Endodermal cell (in vitro differentiated cells): Measurements from ENCODE around the gene CBY2. TPM values are rescaled to one million over a fixed set of nuclear protein-coding genes. Genes with fewer than 3 reads are reported as not detected.

Experiments
- DNase-seq: peaks from one replicate; pipeline ENCODE4 v3.0.0-alpha.2; 2017
- H3K27ac ChIP-seq: 2 replicates; pipeline ENCODE4 v1.5.1; 2013; ENCODE audit warnings: mild to moderate bottlenecking, low read depth, low read length, moderate library complexity
- H3K27me3 ChIP-seq: 2 replicates; pipeline ENCODE4 v1.6.1; 2013; ENCODE audit warnings: mild to moderate bottlenecking, low read length, moderate library complexity; ENCODE audit not compliant: insufficient read depth, control insufficient read depth, poor library complexity, severe bottlenecking
- H3K36me3 ChIP-seq: 2 replicates; pipeline ENCODE4 v1.7.0; 2013; ENCODE audit warnings: mild to moderate bottlenecking, low read length, moderate library complexity; ENCODE audit not compliant: control insufficient read depth, insufficient read depth
- H3K4me1 ChIP-seq: one replicate; pipeline ENCODE4 v1.7.0; 2013; ENCODE audit warnings: low read length; ENCODE audit not compliant: control insufficient read depth, insufficient read depth
- H3K4me3 ChIP-seq: 2 replicates; pipeline ENCODE4 v1.5.1; 2013; ENCODE audit warnings: mild to moderate bottlenecking, low read length, moderate library complexity
- H3K9ac ChIP-seq: 2 replicates; pipeline ENCODE4 v1.6.1; 2013; ENCODE audit warnings: mild to moderate bottlenecking, low read length, moderate library complexity; ENCODE audit not compliant: poor library complexity, severe bottlenecking; ENCODE audit errors: extremely low read depth
- H3K9me3 ChIP-seq: 2 replicates; pipeline ENCODE4 v1.6.1; 2013; ENCODE audit warnings: mild to moderate bottlenecking, low read length, moderate library complexity; ENCODE audit not compliant: control insufficient read depth
- H3K27ac Mint-ChIP-seq: 2 replicates; pipeline ENCODE4 v1.8.0; 2020; ENCODE audit warnings: mixed read lengths
- H3K27me3 Mint-ChIP-seq: 2 replicates; pipeline ENCODE4 v1.8.0; 2021; ENCODE audit warnings: mild to moderate bottlenecking, mixed read lengths; ENCODE audit not compliant: insufficient read depth
- H3K36me3 Mint-ChIP-seq: 2 replicates; pipeline ENCODE4 v1.8.0; 2020; ENCODE audit warnings: low read depth, mixed read lengths
- H3K4me1 Mint-ChIP-seq: 2 replicates; pipeline ENCODE4 v1.8.0; 2020; ENCODE audit warnings: mixed read lengths
- H3K4me3 Mint-ChIP-seq: 2 replicates; pipeline ENCODE4 v1.8.0; 2020; ENCODE audit warnings: mild to moderate bottlenecking, moderate library complexity, mixed read lengths
- H3K9me3 Mint-ChIP-seq: 2 replicates; pipeline ENCODE4 v1.8.0; 2020; ENCODE audit warnings: mild to moderate bottlenecking, mixed read lengths
- CTCF ChIP-seq: fragments of 200-600 bp; sonication (generic); conservative IDR thresholded peaks from 2 replicates; pipeline ENCODE4 v1.5.0; 2021; ENCODE audit warnings: antibody characterized with exemption, mild to moderate bottlenecking
- WGBS, 2 experiments: methylation state at CpG; one replicate each; pipeline versions ENCODE4 v1.1.5 to v1.1.7; 2013; ENCODE audit warnings: missing lambda C conversion rate in 2 of 2, mixed read lengths in 1 of 2; ENCODE audit not compliant: insufficient coverage in 1 of 2, insufficient read length in 1 of 2; 5-methylcytosine and 5-hydroxymethylcytosine counted together
- total RNA-seq, 2 donors: library from RNA; stranded (reverse); fragmentation: NEBNext Ultra II Directional in 1 of 2; extraction: Animal tissue kit (Norgen Biotek cat#: 25700) in 1 of 2; gene quantifications; 2 replicates in 1 of 2; 3 replicates in 1 of 2; pipeline ENCODE4 v1.2.1, GENCODE V29; 2021

The CBY2 gene
- total RNA-seq, 2 donors from 2014 or later: not detected

- TF ChIP-seq CTCF: no peak
- no peak overlapping the region for H3K9ac ChIP-seq
- H3K9me3 Mint-ChIP-seq: peaks cover 16% of the 10 kb centered on the region
- no peak for DNase-seq
- WGBS, 2 experiments: 92 to 95% methylated on average over 4 to 5 of the region's 5 CpGs
- no peaks in the 10 kb centered on the region for H3K27me3 Mint-ChIP-seq
- H3K4me1 ChIP-seq: peaks cover 2% of the 10 kb centered on the region
- no peak overlapping the region for H3K4me3 ChIP-seq
- H3K36me3 Mint-ChIP-seq: no peaks in the 10 kb centered on the region
- peaks cover 21% of the 10 kb centered on the region for H3K4me1 Mint-ChIP-seq
- no peak overlapping the region for H3K4me3 Mint-ChIP-seq
- H3K9me3 ChIP-seq: no peaks in the 10 kb centered on the region
- no peak overlapping the region for H3K27ac ChIP-seq
- no peaks in the 10 kb centered on the region for H3K36me3 ChIP-seq
- H3K27me3 ChIP-seq: no peaks in the 10 kb centered on the region
- H3K27ac Mint-ChIP-seq: peak overlapping the region; percentile 81
Observed at GRCh38 chr13:45670189-45670885, 31.8 kb upstream of the CBY2 start.

- TF ChIP-seq CTCF: no peak
- Histone ChIP-seq H3K4me3 (no peak overlapping the region), H3K4me1 (peaks cover 9% of the 10 kb centered on the region), H3K27me3 (no peaks in the 10 kb centered on the region), H3K36me3 (no peaks in the 10 kb centered on the region), H3K27ac (no peak overlapping the region), H3K9me3 (no peaks in the 10 kb centered on the region), H3K9ac (no peak overlapping the region)
- 33 to 71% methylated on average over 1 of the region's 1 CpG for WGBS, 2 experiments
- peaks cover 45% of the 10 kb centered on the region for H3K4me1 Mint-ChIP-seq
- H3K9me3 Mint-ChIP-seq: peaks cover 6% of the 10 kb centered on the region
- DNase-seq: no peak
- H3K27me3 Mint-ChIP-seq: no peaks in the 10 kb centered on the region
- H3K36me3 Mint-ChIP-seq: no peaks in the 10 kb centered on the region
- H3K27ac Mint-ChIP-seq: no peak overlapping the region
- no peak overlapping the region for H3K4me3 Mint-ChIP-seq
Observed at GRCh38 chr13:45674908-45675307, 27.2 kb upstream of the CBY2 start.

GRCh38 chr13:45678282-45678681 is 23.8 kb upstream of the CBY2 start:
- no peaks in the 10 kb centered on the region for H3K36me3 Mint-ChIP-seq
- H3K27ac Mint-ChIP-seq: peak overlapping the region; percentile 50
- Histone ChIP-seq H3K4me3 (peak overlapping the region; percentile 2), H3K27me3 (no peaks in the 10 kb centered on the region), H3K36me3 (no peaks in the 10 kb centered on the region), H3K4me1 (peaks cover 15% of the 10 kb centered on the region), H3K9ac (no peak overlapping the region), H3K9me3 (no peaks in the 10 kb centered on the region), H3K27ac (no peak overlapping the region)
- H3K27me3 Mint-ChIP-seq: no peaks in the 10 kb centered on the region
- no peak overlapping the region for H3K4me3 Mint-ChIP-seq
- peak; percentile 54 for DNase-seq
- TF ChIP-seq CTCF: no peak
- peaks cover 67% of the 10 kb centered on the region for H3K4me1 Mint-ChIP-seq
- H3K9me3 Mint-ChIP-seq: no peaks in the 10 kb centered on the region
